Vagina (tissue), 2 donors: ENCODE results near the gene OR14J1. TPM values are rescaled to one million over a fixed set of nuclear protein-coding genes. Genes with fewer than 3 reads are reported as not detected.
"Not testable (repeated sequence)": the region's sequence is repeated elsewhere in the genome, so short reads cannot be mapped to it uniquely, and the experiment has no call there.

Experiments
- DNase-seq, 2 donors: peaks; one replicate each; pipeline ENCODE4 v3.0.0-alpha.2; 2017; ENCODE audit errors: extremely low spot score in 2 of 2
- H3K27ac ChIP-seq: fragments of 200-600 bp; sonication (generic); one replicate; pipeline ENCODE4 v1.5.1; 2019
- H3K27me3 ChIP-seq: fragments of 200-600 bp; sonication (generic); one replicate; pipeline ENCODE4 v1.5.1; 2019
- H3K36me3 ChIP-seq, 2 donors: fragments of 200-600 bp; sonication (generic); one replicate each; pipeline ENCODE4 v1.5.1; 2017 to 2019
- H3K4me1 ChIP-seq: fragments of 200-600 bp; sonication (generic); one replicate; pipeline ENCODE4 v1.5.1; 2019
- H3K4me3 ChIP-seq, 2 donors: fragments of 200-600 bp; sonication (generic); 1 replicate in 1 of 2; 2 replicates in 1 of 2; pipeline ENCODE4 v1.5.1; 2016 to 2019
- H3K9me3 ChIP-seq: fragments of 200-600 bp; sonication (generic); one replicate; pipeline ENCODE4 v1.5.1; 2019
- CTCF ChIP-seq, 3 experiments: fragments of 450-650 bp in 2 of 3; fragments of 200-600 bp in 1 of 3; sonication (generic) in 1 of 3; IDR thresholded peaks; one replicate each; pipeline ENCODE4 v1.5.1; 2017 to 2019; ENCODE audit warnings: antibody characterized with exemption in 3 of 3, mild to moderate bottlenecking in 2 of 3, moderate library complexity in 2 of 3
- POLR2A ChIP-seq, 2 donors: fragments of 450-650 bp; IDR thresholded peaks; one replicate each; pipeline ENCODE4 v1.6.1; 2017; ENCODE audit warnings: antibody characterized with exemption in 2 of 2, mild to moderate bottlenecking in 2 of 2, moderate library complexity in 2 of 2
- POLR2AphosphoS5 ChIP-seq, 2 donors: sonication (generic); formaldehyde crosslinking; IDR thresholded peaks; one replicate each; pipeline ENCODE4 v1.9.0; 2017; ENCODE audit warnings: antibody characterized with exemption in 2 of 2, mild to moderate bottlenecking in 2 of 2, low read depth in 1 of 2; ENCODE audit not compliant: insufficient read depth in 1 of 2
- intact Hi-C: fragments of 100-400 bp; cut with DNase I; formaldehyde crosslinking; loops from one replicate; pipeline ENCODE4 v1.15.1; 2023
- total RNA-seq: library from RNA; depleted of rRNA; stranded (reverse); fragments of >200 nt; gene quantifications from one replicate; pipeline ENCODE4 v1.2.3, GENCODE V29; 2016

OR14J1 gene
- total RNA-seq, 1 donor from 2014 or later: 0.74 TPM

GRCh38 chr6:29294499-29294914, 7.0 kb upstream of the OR14J1 start:
- H3K4me3 ChIP-seq: no peak overlapping the region
- DNase-seq: no peak
- no peaks in the 10 kb centered on the region for H3K36me3 ChIP-seq
- no peaks in the 10 kb centered on the region for H3K9me3 ChIP-seq
- H3K27ac ChIP-seq: no peak overlapping the region
- H3K27me3 ChIP-seq: no peaks in the 10 kb centered on the region
- intact Hi-C loops: no loop called here
- H3K4me1 ChIP-seq: no peaks in the 10 kb centered on the region
- no peak for TF ChIP-seq CTCF (IDR thresholded peaks at IDR 0.05)
- TF ChIP-seq POLR2AphosphoS5 (IDR thresholded peaks at IDR 0.05; ENCODE audit: insufficient read depth in 1 of 2, low read depth in 1 of 2): no peak
- no peak for TF ChIP-seq POLR2A (IDR thresholded peaks at IDR 0.05)

- Histone ChIP-seq H3K9me3 (no peaks in the 10 kb centered on the region), H3K27me3 (no peaks in the 10 kb centered on the region), H3K27ac (no peak overlapping the region), H3K4me1 (no peaks in the 10 kb centered on the region), H3K4me3 (no peak overlapping the region), H3K36me3 (no peaks in the 10 kb centered on the region)
- intact Hi-C loops: no loop called here
- no peak for DNase-seq
- TF ChIP-seq POLR2AphosphoS5 (IDR thresholded peaks at IDR 0.05; ENCODE audit: insufficient read depth in 1 of 2, low read depth in 1 of 2) (no peak), CTCF (IDR thresholded peaks at IDR 0.05) (no peak), POLR2A (IDR thresholded peaks at IDR 0.05) (no peak)
Observed at GRCh38 chr6:29295181-29295585, 6.3 kb upstream of the OR14J1 start.

- intact Hi-C loops: no loop called here
- Histone ChIP-seq H3K27ac (no peak overlapping the region), H3K4me3 (no peak overlapping the region), H3K4me1 (no peaks in the 10 kb centered on the region), H3K36me3 (no peaks in the 10 kb centered on the region), H3K9me3 (no peaks in the 10 kb centered on the region), H3K27me3 (no peaks in the 10 kb centered on the region)
- DNase-seq: no peak
- no peak for TF ChIP-seq POLR2A (IDR thresholded peaks at IDR 0.05)
- no peak for TF ChIP-seq POLR2AphosphoS5 (IDR thresholded peaks at IDR 0.05; ENCODE audit: insufficient read depth in 1 of 2, low read depth in 1 of 2)
- TF ChIP-seq CTCF (IDR thresholded peaks at IDR 0.05): no peak
Observed at GRCh38 chr6:29295623-29296022, 5.9 kb upstream of the OR14J1 start.

- Histone ChIP-seq H3K9me3 (no peaks in the 10 kb centered on the region), H3K27ac (no peak overlapping the region), H3K27me3 (no peaks in the 10 kb centered on the region), H3K4me3 (no peak overlapping the region), H3K4me1 (no peaks in the 10 kb centered on the region), H3K36me3 (no peaks in the 10 kb centered on the region)
- TF ChIP-seq POLR2A (IDR thresholded peaks at IDR 0.05): no peak
- no peak for TF ChIP-seq POLR2AphosphoS5 (IDR thresholded peaks at IDR 0.05; ENCODE audit: insufficient read depth in 1 of 2, low read depth in 1 of 2)
- no peak for TF ChIP-seq CTCF (IDR thresholded peaks at IDR 0.05)
- DNase-seq: no peak
- intact Hi-C loops: no loop called here
Observed at GRCh38 chr6:29319931-29320330, 18.4 kb downstream of the OR14J1 start.

- intact Hi-C loops: not testable (repeated sequence)
Observed at GRCh38 chr6:29323332-29323731, 21.8 kb downstream of the OR14J1 start.

GRCh38 chr6:29325777-29326176, 24.3 kb downstream of the OR14J1 start:
- DNase-seq: no peak
- Histone ChIP-seq H3K27me3 (no peaks in the 10 kb centered on the region), H3K4me1 (no peaks in the 10 kb centered on the region), H3K9me3 (no peaks in the 10 kb centered on the region), H3K27ac (no peak overlapping the region), H3K36me3 (no peaks in the 10 kb centered on the region), H3K4me3 (no peak overlapping the region)
- intact Hi-C loops: no loop called here
- TF ChIP-seq CTCF (IDR thresholded peaks at IDR 0.05) (no peak), POLR2AphosphoS5 (IDR thresholded peaks at IDR 0.05; ENCODE audit: insufficient read depth in 1 of 2, low read depth in 1 of 2) (no peak), POLR2A (IDR thresholded peaks at IDR 0.05) (no peak)

More at GRCh38 chr6:29323332-29323731, 21.8 kb downstream of the OR14J1 start:
- not testable (repeated sequence) for H3K4me1 ChIP-seq, H3K27ac ChIP-seq, DNase-seq, H3K4me3 ChIP-seq, H3K36me3 ChIP-seq, H3K27me3 ChIP-seq, H3K9me3 ChIP-seq
